GM10847 (cell line): ENCODE measurements around the gene SRP68.
A peak's percentile ranks its signal among the peaks of the same experiment; 100 is the strongest.

ENCODE experiments used
- POLR2A ChIP-seq: IDR thresholded peaks from 2 replicates; pipeline ENCODE4 v1.6.1; 2011; ENCODE audit not compliant: insufficient read length; ENCODE audit errors: extremely low read depth

The SRP68 gene

DNA sequence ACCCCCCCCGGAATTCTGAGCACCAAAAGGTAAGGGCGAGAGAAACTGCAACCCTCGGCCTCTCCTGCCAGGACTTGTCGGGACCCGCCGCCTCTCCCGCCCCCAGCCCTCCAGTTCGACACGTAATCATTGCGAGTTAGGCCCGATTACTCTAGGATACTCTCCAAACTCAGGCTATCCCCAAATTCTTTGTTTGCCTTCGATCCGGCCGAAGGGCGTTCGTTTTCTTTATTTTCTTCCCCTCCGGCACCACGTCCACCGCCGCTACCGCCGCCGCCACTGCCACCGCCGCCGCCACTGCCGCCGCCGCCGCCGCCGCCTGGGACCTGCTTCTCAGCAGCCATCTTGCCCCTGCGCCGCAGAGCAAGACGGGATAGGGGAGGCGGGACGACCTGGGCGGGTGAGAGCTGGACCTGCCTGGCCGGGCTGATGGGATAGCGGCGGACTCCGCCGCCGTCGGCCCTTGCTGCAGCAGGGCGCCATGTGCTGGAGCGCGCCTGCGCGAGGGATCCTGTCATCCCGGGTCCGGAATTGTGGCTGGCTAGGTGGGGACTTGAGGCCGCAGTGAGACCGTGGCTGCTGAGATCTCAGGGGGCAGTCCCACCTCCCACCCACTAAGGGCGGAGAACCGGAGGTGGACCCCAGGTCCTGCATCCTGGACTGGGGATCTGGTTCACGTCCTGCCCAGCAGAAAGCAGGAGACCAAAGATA lies at the start of gene SRP68:
Gene SRP68, minus strand, starts transcription at position 370 of the 711 bp plus-strand sequence. Its CDS starts 26 bp downstream, at position 344.
- peak; percentile 76 for TF ChIP-seq POLR2A

DNA sequence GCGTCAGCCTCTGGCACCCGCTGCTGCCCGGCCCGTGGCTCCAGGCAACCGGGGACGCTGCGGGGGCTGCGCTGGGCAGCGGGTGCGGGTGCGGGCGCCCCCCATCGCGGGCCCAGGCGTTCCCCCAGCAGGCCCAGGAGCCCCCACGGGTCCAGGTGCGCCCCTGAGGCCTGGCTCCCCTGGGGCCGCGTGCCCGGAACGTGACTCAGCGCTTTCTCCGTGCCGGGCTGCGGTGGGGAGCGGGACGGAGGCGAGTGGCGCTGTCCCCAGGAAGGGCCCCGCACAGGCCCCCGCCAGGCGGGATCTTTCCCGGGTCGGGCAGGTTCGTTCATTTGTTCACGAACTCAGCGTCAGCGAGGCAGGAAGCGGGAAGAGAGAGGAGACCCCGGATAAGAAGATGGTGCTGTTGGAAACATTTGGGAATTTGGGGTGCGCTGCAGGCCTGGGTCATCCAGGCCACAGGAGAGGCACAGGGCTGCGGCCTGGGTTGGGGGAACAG lies 49.7 kb upstream of the SRP68 start:
- TF ChIP-seq POLR2A = no peak

GRCh38 chr17:76120658-76121008 lies 48.3 kb upstream of the SRP68 start:
- TF ChIP-seq POLR2A = no peak

DNA sequence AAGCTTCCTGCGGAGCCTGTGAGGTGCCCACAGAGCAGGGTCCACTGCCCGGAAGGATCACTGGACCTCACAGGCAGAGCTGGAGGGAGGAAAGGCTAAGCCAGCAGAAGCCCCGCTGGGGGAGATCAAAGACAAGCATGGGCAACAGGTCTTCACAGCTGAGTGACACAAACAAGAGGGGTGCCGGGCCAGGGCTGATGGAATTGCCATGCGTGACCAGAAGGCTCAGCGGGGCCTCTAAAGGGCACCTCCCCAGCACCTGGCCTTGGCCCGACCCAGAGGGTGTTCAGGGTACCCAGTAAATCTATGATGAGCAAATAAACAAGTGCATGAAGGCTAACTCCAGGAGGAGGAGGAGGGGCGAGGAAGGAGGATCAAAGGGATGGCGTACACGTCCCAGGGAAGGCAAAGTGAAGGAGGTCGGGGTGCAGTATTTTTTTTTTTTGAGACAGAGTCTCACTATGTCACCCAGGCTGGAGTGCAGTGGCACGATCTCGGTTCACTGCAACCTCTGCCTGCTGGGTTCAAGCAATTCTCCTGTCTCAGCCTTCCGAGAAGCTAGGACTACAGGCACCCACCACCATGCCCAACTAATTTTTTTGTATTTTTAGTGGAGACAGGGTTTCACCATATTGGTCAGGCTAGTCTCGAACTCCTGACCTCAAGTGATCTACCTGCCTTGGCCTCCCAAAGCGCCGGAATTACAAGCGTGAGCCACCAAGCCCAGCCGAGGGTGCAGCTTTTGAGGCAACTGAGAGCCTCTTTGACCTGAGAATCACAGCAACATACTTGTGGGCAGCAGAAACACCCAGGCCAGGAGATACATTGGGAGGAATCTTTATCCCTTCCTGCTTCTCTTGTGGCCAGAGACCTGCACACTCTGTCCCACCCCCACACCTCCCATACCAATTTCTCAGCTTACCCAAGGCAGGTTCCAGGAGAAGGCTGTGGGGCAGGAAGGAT lies 47.4 kb upstream of the SRP68 start:
- TF ChIP-seq POLR2A = no peak

DNA sequence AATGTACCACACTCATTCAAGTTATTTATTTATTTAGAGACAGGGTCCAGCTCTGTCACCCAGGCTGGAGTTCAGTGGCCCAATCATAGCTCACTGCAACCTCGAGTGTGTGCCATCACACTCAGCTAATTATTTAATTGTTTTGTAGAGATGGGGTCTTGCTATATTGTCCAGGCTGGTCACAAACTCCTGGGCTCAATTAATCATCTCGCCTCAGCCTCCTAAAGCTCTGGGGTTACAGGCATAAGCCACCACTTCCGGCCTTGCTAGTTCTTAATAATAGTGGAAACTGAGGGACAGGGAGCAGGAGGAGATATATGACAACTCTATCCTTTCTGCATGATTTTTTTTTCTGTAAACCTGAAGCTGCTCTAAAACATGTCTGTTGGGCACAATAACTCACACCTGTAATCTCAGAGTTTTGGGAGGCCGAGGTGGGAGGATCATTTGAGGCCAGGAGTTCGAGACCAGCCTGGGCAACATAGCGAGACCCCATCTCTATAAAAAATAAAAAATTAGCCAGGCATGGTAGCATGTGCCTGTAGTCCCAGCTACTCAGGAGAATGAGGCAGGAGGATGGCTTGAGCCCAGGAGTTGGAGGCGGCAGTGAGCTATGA lies 42.9 kb upstream of the SRP68 start:
- no peak for TF ChIP-seq POLR2A

- no peak for TF ChIP-seq POLR2A
Observed at GRCh38 chr17:76111956-76112355, 39.6 kb upstream of the SRP68 start.

DNA sequence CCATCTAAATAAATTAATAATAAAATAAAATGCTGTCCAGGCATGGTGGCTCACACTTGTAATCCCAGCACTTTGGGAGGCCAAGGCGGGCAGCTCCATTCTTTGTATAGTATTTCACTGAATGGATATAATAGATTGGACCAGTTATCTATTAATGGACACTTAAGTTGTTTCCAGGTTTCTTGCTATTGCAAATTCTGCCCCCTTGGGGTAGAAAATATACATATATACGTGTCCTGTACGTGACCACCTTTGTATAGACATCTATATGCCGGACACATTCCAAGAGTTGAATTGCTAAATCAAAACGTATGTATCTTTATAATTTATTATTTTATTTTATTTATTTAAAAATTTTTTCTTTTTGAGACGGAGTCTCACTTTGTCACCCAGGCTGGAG lies 35.2 kb upstream of the SRP68 start:
- TF ChIP-seq POLR2A = no peak

- TF ChIP-seq POLR2A = no peak
Observed at GRCh38 chr17:76106703-76107102, 34.4 kb upstream of the SRP68 start.

DNA sequence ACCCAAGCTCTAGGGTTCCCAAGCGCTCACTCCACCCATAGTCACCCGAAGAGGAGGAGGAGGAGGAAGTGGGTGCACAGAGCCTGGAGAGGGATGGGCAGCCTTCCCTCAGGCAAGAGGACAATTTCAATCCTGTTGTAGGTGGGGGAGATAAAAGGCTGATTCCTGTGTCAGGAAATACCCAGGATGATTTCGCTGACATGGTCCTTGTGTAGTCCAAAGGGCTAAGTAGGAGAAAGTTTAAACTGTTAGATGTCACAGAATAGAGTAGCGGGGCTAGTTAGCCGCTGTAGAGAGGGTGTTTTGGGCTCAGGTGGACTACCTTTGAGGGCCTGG lies 32.5 kb upstream of the SRP68 start:
- TF ChIP-seq POLR2A = no peak

DNA sequence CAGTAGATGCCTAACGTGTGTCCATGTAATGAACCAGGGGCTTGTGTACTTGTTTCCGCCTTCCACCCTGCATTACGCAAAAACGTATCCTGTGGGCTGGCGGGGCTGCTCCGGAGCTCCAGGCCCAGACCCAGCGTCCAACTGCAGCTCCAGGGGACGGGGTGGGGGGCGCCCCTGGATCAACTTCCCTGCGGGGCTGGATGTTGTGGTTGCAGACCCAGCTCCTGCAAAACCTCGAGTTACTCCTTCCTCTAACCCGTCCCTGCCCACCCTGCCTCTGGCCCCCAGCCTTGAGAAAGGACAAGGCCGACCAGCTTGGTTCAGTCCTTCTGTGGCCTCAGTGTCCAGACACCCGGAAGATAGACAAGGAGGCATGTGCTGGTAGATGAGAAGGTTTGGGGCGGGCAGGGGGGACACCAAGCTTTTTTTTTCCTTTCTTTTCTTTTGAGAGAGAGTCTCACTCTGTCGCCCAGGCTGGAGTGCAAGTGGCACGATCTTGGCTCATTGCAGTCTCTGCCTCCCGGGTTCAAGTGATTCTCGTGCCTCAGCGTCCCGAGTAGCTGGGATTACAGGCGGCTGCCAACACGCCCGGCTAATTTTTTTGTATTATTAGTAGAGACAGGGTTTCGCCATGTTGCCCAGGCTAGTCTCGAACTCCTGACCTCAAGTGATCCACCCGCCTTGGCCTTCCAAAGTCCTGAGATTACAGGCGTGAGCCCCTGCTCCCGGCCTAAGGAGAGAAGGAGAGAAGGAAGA lies 32.0 kb upstream of the SRP68 start:
- TF ChIP-seq POLR2A = no peak

DNA sequence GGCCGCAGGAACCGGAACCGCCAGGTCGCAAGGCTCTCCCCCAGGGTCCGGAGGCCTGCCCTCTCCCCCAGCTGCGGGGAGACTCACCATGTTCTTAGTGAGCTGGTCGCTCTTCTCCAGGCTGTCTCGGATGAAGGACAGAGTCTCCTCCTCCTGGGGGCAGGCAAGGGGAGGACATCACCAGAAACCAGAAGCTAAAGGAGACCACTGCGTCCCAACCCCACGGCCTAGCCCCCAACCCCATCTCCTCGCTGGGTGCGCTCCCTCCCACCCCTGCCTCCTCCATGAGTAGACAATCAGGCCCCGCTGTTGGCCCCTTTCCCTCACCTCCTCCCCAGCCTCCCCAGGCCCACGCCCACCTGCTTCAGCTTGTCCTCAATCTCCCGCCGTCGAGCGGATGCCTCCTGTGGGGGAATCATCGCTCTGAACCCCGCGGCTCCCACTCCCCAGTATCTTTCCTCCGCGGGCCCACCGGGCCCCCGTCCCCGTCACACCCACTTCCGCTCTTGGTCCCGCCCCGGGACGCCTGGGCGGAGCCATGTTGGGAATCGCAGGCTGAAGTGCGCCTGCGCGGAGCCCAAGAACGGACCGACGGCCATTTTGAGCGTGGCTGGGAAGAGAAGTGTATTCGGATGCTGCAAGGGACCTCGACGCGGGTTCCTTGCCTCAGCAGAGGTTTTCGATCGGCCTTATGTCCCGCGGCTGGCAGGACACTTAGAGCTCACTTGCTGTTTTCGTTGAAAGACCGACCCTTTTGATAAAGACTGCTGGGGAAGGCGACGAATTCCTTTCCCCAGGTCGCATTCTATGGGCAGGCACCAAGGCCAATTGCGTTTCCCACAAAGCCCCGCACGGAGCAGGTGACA lies 31.2 kb upstream of the SRP68 start, which contains the start of gene EXOC7:
Gene EXOC7, minus strand, starts transcription at position 514 of the 866 bp plus-strand sequence. Its CDS starts 95 bp downstream, at position 419.
- TF ChIP-seq POLR2A = peak; percentile 58

- TF ChIP-seq POLR2A = no peak
Observed at GRCh38 chr17:76102944-76103273, 30.6 kb upstream of the SRP68 start.

- no peak for TF ChIP-seq POLR2A
Observed at GRCh38 chr17:76097716-76098295, 25.5 kb upstream of the SRP68 start.

DNA sequence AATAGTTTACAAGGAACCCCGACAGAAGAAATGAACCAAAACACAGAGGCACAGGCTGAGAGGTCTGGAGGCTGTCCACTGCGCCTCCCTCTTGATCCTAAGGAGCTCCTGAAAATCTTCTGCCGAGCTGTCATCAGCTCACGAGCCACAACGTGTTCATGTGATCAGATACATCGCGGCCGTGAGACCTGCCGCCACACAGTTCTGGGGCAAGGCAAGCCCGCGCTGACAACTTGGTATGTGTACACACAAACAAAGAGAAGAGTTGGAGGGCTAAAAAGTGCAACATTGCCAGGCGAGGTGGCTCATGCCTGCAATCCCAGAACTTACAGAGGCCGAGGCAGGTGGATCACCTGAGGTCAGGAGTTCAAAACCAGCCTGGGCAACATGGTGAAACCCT lies 23.6 kb upstream of the SRP68 start:
- TF ChIP-seq POLR2A = no peak
